GM19351 (cell line): Measurements from ENCODE around the gene FAF1.
"Not testable (repeated sequence)": the region's sequence is repeated elsewhere in the genome, so short reads cannot be mapped to it uniquely, and the experiment has no call there.

Experiments
- ATAC-seq: cut with Tn5 transposase; IDR thresholded peaks from one replicate; pipeline ENCODE4 v1.9.1; 2021; ENCODE audit warnings: mild to moderate bottlenecking, moderate library complexity; ENCODE audit not compliant: unreplicated experiment

The FAF1 gene

DNA sequence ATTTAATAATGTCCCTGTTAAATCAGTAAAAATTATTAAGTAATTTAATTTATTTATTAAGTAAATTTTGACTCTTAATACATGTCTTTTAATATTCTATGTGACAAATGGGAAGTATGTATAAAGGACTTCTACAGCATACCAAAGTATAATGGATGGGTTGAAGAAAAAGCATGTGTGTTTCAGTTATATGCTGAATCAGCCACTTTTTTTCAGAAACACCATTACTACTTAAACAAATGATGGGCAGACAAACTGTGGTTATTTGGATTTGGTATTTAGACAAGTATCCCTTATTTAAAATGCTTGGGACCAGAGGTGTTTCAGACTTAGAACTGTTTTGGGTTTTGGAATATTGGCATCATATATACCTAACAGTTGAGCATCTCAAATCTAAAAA, 360.5 kb downstream of the FAF1 start:
- ATAC-seq, result no peak

DNA sequence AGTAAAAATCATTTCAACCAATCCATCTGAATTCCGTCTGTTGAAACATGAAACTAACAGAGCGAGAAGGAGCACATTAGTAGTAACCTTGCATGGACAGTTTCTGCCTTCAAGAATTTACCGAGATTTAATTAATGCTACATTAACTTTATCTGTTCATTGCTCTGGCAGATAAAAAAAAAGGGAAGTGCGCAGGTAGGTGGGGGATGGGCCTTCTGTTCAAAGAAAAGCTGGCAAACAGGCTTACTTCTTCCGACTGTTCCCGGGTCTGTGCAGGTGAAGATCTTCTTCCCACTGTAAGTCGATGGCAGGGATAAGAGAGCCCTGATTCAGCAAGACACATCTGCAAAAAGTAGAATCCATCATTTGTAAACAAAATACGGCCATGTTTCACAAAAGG, 364.2 kb downstream of the FAF1 start:
- no peak for ATAC-seq

DNA sequence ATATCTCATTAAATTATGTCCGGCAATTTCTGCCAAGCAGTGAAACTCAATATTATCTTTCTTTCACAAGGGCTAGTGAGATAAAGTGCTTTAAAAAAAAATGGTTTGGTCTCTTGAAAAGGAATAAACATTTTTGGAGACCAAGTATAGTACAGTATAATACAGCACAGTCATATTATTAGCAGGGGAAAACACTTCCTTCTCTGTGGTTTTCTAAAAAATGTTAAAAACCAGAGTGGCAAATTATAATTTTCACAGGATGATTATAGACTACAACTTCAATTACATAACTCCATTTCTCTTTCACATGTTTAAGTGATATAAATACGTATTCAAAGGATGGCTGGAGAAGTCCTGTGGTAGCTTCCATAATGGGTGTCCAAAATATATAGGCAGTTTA, 366.6 kb downstream of the FAF1 start:
- no peak for ATAC-seq

DNA sequence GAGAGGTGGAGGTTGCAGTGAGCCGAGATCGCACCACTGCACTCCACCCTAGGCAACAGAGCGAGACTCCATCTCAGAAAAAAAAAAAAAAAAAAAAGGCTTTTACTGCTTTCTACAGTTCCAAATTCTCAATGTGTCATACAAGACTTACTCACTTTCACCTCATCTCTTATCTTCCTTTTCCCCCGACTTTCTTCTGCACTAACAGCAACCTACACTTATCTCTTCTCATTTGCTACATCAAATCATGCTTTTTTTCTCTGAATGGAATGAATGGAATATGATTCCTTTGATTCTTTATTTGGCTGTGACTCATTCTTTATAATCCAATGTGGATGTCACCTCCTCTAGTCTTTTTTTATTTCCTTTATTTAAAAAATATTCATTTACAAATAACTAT, 368.5 kb downstream of the FAF1 start:
- ATAC-seq, result no peak

DNA sequence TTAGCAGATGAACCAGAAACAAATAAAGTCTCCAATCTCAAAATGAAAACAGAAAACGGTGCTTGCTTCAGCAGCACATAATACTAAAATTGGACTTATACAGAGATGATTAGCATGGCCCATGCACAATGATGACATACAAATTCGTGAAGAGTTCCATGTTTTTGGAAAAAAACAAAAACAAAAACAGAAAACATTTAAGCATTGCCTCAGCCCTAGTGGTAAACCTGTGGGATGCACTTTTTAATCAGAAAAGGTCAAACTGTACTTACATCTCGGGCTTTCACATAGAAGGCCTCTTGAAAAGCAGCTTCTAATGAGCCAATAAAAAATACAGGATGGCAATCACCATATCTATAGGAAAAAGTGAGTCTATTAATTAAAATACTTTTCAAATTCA, 377.7 kb downstream of the FAF1 start:
- no peak for ATAC-seq

DNA sequence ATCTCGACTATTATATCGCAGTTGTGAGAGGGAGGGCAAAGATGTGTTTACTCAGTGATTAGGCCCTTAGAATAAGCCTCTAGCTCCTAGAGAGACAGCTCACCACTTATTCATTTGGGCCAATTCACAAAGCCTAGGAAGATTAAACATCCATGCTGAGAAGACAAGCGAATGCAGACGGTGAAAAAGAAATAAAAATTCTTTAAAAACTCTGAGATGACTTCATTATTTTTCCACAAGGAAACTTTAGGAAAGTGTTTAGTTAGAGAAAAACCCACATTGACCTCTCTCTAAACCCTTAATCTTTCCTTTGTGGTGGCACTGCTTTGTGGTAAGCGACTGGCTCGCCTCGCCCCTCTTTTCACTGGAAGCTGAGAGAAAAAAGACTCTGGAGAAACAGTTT, 390.0 kb downstream of the FAF1 start:
- ATAC-seq, result no peak

DNA sequence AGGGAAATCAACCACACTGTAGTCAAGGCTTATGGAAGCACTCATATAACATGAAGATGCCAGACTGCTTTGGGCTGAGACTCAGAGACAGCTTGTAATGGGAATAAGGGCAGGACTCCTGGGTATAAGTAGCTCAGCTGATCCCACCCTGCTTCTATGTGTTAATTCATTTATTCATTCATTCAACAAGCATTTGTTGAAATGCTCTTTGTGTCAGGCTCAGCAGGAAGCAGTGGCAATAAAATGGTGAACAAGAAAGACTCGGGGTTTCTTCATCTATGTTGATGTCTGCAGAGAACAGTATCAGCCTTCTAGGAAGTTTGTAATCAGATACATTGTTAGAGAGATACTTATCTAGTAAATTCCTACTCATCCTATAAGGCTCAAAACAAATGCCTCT, 391.3 kb downstream of the FAF1 start:
- ATAC-seq, result no peak

DNA sequence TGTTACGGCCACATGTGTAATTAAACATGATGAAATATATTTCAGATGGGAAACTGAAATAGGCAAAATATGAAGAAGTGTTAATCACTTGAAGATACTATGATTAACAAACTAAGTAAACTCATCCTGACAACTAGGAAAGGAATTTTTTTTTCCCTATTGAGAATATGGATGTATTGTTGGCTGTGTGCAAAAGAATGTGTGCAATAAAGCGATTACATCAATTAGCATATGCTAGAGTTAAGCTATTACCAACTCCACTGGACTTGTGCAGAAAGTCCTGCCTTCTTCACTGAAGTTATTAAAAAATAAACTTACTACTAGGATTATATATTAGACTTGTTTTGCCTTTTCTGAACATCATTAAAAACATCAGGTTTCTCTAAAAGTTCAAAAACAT, 393.7 kb downstream of the FAF1 start:
- ATAC-seq, result no peak

DNA sequence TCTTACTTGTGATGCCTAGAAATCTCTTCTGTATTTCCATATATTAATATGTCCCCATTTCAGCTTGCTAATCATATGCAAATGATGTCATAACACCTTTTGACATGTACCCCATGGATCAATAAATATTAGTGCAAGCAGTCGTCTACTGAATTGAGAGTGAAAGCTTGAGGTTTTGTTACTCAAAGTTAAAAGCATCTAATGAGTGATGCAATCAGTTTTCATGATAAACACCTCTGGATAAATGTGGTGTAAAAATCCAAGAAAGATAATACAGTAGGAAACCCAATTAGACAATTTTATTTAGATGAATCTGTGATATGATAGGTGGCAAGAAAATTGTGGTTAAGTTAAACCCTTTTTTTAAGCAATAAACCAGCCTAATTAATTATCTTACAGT, 395.6 kb downstream of the FAF1 start:
- ATAC-seq, result no peak

DNA sequence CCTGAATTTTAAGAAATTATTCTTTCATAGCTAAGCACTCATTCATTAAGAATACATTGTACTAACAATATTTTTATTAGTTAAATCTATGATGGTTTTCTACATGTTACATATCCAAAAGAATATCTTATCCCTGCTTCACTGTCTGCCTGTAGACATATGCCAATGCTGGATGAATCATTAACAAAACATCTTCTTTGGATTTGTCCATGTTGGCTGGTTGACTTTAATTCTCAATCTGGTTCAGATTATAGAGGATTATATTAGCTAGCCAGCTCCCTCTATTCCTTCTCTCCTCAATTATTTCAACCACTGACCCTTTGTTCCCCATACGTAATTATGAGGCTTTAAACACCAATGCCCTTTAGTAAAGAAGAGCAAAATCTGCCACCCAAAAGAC, 398.0 kb downstream of the FAF1 start:
- ATAC-seq, result no peak

DNA sequence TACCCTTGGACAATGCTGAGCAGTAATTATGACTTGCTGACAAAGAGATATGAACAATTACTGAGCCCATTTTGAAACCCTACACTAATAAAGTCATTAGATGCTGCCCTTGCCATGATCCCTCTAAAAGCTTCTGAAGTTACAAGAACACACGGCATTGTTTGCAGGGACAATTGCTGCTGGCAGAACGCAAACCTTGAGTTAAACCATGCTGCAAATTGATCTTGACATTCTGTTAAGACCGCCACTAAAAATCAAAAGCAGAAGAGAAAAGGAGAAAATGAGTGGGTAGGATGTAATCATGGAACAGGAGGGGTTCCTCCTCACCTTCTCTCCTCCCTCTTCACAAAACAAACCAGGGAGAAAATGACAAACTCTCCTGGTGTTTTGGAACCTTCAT, 400.6 kb downstream of the FAF1 start:
- ATAC-seq, result no peak

DNA sequence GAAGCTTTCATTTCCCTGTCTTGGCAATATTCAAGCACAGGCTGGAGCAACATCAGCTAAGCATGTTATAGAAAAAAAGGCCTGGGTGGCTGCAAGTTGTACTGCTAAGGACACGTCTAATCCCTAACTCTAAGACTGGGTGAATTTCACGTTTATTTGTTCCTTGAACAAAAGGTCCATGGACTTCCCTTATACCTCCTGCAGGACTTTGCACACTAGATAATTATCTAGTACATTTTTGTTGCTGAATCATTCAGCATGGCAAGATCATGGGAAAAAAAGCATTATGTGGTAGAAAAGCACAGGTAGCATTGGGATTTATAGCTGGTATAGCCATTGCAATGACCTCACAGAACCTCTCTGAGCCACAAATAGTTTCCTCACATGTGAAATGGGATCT, 406.1 kb downstream of the FAF1 start:
- ATAC-seq, result no peak

DNA sequence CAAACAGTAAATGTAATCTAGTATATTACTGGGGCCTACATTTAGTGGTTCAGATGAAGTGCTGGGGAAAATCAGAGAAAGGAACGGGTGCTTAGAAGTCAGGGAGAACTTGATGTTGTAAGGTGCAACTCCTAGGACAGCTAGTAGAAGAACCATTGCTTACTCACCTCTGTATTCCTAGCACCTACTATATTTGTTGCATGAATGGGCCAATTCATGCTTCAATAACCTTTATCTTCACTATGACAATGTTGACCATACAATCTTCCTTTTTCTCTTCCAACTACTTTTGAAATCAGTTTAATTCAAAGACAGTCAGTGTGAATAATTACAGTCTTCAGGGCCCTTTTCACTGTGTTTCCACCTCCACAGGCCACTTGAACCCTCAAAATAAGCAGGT, 411.8 kb downstream of the FAF1 start:
- ATAC-seq, result no peak

DNA sequence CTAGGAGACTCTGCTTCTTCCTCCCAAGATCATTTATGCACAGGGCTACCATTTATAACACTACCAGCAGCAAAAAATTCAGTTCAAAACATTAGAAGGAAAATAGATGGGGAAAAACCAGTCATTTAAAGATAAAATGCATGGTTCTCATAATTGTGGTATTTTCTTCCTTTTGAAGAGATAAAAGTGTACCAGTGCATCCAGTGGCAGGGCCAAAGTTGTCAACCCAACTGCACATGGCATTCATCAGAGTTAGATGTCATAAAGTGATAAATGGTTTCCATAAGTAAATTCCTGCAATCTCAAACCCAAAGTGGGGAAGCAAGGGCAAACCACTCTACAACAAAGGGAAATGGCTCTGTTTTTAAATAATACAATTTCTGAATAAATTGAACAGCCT, 417.7 kb downstream of the FAF1 start:
- no peak for ATAC-seq

DNA sequence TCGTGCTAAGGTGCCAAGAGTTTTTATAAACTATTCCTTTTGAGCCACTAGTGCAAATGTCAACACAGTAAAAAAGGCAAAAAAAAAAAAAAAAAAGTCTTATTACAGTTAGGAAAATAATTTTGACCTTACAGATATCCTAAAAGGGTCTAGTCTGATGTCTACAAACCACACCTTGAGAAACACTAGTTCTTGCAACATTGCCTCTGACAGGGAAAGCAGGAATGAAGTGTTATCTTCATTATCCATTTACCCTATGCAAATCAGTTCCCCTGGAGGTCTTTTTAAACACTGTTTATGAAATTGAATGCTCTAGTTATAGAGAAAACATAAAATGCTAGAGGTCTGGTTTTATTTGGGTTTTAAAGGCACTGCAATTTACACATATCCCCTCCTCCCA, 421.6 kb downstream of the FAF1 start:
- ATAC-seq, result no peak

DNA sequence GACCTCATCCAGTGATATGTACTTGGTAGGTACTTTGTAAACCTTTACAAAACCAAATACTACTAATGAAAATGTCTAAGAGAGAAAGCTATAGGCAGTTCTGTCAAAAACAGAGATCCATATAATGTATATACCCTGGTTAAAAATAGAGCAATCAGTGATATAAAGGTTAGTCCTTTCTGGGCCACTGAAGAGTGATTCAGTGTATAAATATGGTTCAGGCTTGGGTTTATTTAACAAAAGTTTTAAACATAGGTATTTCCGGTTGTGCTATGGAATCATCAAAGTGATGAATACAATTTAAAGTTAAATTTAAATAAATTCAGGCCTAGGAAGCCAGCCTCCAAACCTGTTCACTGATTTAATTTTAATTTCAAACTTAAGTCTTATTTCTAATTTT, 428.5 kb downstream of the FAF1 start:
- no peak for ATAC-seq

DNA sequence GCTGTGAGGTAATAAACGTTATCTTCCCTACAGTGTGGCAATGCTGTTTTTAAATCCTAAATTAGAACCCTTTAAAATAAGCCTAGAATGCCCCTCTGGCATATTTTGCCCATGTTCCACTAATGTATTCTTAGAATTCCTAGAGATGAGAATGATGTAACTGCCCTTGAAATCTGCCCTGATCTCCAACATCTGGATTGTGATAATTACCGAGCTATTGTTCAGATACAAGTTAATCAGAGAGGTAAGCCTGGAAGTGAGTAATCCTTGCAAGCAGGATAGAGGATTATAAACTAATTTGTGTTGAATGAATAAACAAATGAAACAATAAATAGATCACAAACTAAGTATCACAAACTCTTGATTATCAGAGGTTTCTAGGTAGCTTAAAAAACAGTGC, 429.0 kb downstream of the FAF1 start:
- no peak for ATAC-seq

DNA sequence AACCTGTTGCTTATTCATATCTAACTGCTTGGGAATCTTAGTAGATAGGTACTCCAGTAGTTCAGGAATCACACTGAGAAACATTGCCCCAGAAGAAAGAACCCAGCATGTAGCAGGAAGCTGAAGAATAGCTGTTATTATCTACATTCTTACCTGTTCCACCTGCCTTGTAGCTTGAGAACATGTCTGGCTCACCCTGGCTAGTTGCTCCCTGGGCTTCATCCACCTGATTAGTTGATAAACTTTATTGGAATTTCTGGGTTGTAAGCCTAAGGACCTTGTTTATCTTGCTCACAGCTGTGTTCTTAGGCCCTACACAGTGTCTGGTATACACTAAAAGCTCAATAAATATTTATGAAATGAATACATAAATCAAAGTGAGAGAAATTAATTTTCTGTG, 430.6 kb downstream of the FAF1 start:
- ATAC-seq, result no peak

DNA sequence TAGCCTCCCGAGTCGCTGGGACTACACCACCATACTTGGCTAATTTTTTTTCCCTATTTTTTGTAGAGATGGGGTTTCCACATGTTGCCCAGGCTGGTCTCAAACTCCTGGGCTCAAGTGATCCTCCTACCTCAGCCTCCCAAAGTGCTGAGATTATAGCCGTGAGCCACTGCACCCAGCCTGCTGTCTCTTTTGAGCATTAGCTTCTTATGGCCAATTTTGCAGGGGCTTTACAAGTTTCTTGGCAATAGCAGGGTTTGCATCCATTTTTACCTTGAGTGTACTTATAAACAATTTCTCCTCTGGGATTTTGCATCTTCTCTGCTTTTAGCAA, 432.1 kb downstream of the FAF1 start:
- ATAC-seq, result not testable (repeated sequence)

DNA sequence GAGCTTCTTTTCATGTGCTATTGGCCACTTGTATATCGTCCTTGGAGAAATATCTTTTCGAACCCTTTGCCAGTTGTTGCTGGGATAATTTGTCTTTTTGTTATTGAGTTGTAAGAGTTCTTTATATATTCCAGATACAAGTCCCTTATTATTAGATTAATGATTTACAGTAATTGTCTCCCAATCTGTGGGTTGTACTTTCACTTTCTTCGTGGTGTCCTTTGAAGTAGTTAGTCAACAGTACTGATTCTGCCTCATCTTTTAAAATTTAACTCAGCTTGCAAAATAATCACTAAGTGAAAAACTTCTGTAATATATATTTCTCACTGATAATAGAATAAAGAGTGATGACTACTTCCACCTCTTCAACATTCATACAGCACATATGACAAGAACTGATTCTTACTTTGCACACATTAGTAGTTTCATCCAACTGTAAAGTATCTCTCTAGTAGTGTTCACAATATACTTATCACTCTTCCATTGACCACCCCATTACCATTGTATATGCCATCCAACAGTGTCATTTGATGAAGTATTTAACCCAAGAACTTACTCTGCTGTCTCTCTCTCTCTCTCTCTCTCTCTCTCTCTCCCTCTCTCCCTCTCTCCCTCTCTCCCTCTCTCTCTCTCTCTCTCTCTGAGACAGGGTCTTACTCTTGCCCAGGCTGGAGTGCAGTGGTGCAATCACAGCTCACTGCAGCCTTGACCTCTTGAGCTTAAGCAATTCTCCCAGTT, 432.6 kb downstream of the FAF1 start:
- ATAC-seq, result no peak

DNA sequence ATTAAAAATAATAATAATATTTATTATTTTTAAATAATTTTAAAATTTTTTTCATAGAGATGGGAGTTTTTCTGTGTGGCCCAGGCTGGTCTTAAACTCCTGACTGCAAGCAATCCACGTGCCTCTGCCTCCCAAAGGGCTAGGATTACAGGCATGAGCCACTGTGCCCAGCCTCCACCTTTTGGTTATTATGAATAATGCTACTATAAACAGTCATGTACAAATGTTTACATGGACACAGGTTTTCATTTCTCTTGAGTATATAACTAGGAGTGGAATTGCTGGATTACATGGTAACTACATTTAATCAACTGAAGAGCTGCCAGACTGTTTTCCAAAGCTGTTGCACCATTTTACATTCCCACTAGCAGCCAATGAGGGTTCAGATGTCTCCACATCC, 433.6 kb downstream of the FAF1 start:
- no peak for ATAC-seq

DNA sequence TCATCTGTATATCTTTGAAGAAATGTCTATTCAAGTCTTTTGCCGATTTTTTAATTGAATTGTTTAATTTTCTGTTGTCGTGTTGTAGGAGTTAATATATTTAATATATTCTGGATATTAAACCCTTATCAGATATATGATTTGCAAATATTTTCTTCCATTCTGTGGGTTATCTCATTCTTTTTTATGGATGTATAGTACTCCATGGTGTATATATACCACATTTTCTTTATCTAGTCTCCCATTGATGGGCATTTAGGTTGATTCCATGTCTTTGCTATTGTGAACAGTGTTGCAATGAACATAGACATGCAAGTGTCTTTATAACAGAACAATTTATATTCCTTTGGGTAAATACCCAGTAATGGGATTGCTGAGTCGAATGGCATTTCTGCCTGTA, 436.5 kb downstream of the FAF1 start:
- ATAC-seq, result no peak

DNA sequence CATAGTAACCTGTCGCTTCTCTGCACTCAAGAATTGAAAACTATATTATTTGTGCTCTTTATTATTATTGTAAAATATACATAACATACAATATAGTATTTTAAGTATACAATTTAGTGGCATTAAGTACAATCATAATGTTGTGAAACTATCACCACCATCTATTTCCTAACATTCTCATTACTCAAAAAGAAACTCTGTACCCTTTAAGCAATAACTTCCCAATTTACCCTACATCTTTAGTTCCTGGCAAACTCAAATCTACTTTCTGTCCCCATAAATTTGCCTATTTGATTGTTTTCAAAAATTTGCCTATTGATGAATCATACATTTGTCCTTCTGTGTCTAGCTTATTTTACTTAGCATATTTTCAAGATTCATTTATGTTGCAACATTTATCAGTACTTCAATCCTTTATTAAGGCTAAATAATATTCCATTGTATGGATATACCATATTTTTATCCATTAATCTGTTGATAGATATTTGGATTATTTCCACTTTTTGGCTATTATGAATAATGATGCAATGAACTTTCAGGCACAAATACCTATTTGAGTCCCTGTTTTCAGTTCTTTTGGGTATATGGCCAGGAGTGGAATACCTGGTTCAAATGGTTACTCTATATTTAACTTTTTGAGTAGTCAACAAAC, 437.2 kb downstream of the FAF1 start:
- no peak for ATAC-seq
